HepG2 (cell line): ENCODE measurements around the gene DOK1. TPM values are rescaled to one million over a fixed set of nuclear protein-coding genes. Genes with fewer than 3 reads are reported as not detected.

ENCODE experiments used
- HDAC2 ChIP-seq: sonication (generic); formaldehyde crosslinking; IDR thresholded peaks from 2 replicates; pipeline ENCODE4 v1.4.0; 2020; ENCODE audit warnings: missing genetic modification reagents
- HMGA1 ChIP-seq: sonication (generic); formaldehyde crosslinking; conservative IDR thresholded peaks from 2 replicates; pipeline ENCODE4 v1.4.0; 2020; ENCODE audit warnings: missing genetic modification reagents
- KDM2A ChIP-seq: sonication (generic); formaldehyde crosslinking; IDR thresholded peaks from 2 replicates; pipeline ENCODE4 v1.4.0; 2020; ENCODE audit warnings: low read depth, missing genetic modification reagents, borderline replicate concordance
- MBD4 ChIP-seq: IDR thresholded peaks from 2 replicates; pipeline ENCODE4 v1.6.1; 2012; ENCODE audit warnings: low read length, inconsistent platforms, borderline replicate concordance
- NFATC3 ChIP-seq: sonication (generic); formaldehyde crosslinking; IDR thresholded peaks from 2 replicates; pipeline ENCODE4 v1.5.1; 2020; ENCODE audit warnings: mild to moderate bottlenecking, missing genetic modification reagents
- SIN3A ChIP-seq: IDR thresholded peaks from 2 replicates; pipeline ENCODE4 v1.6.1; 2011; ENCODE audit warnings: low read depth, mild to moderate bottlenecking, control low read depth, low read length, borderline replicate concordance
- SP140L ChIP-seq: sonication (generic); formaldehyde crosslinking; IDR thresholded peaks from 2 replicates; pipeline ENCODE4 v1.4.0; 2020; ENCODE audit warnings: missing genetic modification reagents, borderline replicate concordance
- SP2 ChIP-seq: sonication (generic); formaldehyde crosslinking; IDR thresholded peaks from 2 replicates; pipeline ENCODE4 v1.5.1; 2020; ENCODE audit warnings: mild to moderate bottlenecking, missing genetic modification reagents
- ZFP36L2 ChIP-seq: sonication (generic); formaldehyde crosslinking; IDR thresholded peaks from 2 replicates; pipeline ENCODE4 v1.4.0; 2020; ENCODE audit warnings: missing genetic modification reagents
- ZNF260 ChIP-seq: sonication (generic); formaldehyde crosslinking; IDR thresholded peaks from 2 replicates; pipeline ENCODE4 v1.4.0; 2020; ENCODE audit warnings: missing genetic modification reagents, low read depth, mild to moderate bottlenecking, borderline replicate concordance
- ZNF292 ChIP-seq: sonication (generic); formaldehyde crosslinking; IDR thresholded peaks from 2 replicates; pipeline ENCODE4 v1.8.1; 2022; ENCODE audit warnings: mild to moderate bottlenecking, low read depth, missing genetic modification reagents, borderline replicate concordance
- ZNF639 ChIP-seq: conservative IDR thresholded peaks from 2 replicates; pipeline ENCODE4 v1.6.1; 2018; ENCODE audit warnings: missing genetic modification reagents
- ZNF687 ChIP-seq: sonication (generic); formaldehyde crosslinking; IDR thresholded peaks from 2 replicates; pipeline ENCODE4 v1.5.1; 2020; ENCODE audit warnings: mild to moderate bottlenecking, missing genetic modification reagents, moderate library complexity
- polyA plus RNA-seq, 8 experiments: library from polyadenylated mRNA; depleted of rRNA in 3 of 8; stranded (reverse) in 7 of 8; unstranded in 1 of 8; fragments of >200 nt; fragmentation: Illumina TruSeq in 4 of 8; extraction: Trizol in 4 of 8; gene quantifications; 2 replicates each; pipeline versions ENCODE4 v1.2.1 to v1.2.3, GENCODE V29; 2011 to 2016; ENCODE audit warnings: low read depth in 4 of 8, missing spikeins in 1 of 8, mixed read lengths in 1 of 8; ENCODE audit not compliant: insufficient read depth in 1 of 8
- total RNA-seq, 5 experiments: library from RNA; depleted of rRNA; stranded (reverse); fragments of >200 nt; fragmentation: Illumina TruSeq; extraction: Trizol; gene quantifications; 2 replicates each; pipeline ENCODE4 v1.2.3, GENCODE V29; 2016; ENCODE audit warnings: low read depth in 1 of 5
- TF ChIP-seq, protein P1 (sequence below): sonication (generic); formaldehyde crosslinking; IDR thresholded peaks from 2 replicates; pipeline ENCODE4 v1.4.0; 2020; ENCODE audit warnings: missing genetic modification reagents; ENCODE audit errors: not compliant biosample characterization
- TF ChIP-seq, protein P2 (sequence below): sonication (generic); formaldehyde crosslinking; IDR thresholded peaks from 2 replicates; pipeline ENCODE4 v1.5.0; 2020; ENCODE audit warnings: missing genetic modification reagents

Gene DOK1
- total and polyA plus RNA-seq, 2 of the 13 experiments (the other 11 are each of a cell fraction or from before 2014, with no cell fraction given): 0.53 to 0.74 TPM

- TF ChIP-seq ZFP36L2 (CRISPR knock-in tag): no peak
- TF ChIP-seq KDM2A (CRISPR knock-in tag): peak; percentile 81
- TF ChIP-seq, protein P1, sequence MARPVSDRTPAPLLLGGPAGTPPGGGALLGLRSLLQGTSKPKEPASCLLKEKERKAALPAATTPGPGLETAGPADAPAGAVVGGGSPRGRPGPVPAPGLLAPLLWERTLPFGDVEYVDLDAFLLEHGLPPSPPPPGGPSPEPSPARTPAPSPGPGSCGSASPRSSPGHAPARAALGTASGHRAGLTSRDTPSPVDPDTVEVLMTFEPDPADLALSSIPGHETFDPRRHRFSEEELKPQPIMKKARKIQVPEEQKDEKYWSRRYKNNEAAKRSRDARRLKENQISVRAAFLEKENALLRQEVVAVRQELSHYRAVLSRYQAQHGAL (CRISPR knock-in tag): no peak
- no peak for TF ChIP-seq ZNF639 (CRISPR knock-in tag)
- TF ChIP-seq ZNF687 (CRISPR knock-in tag): peak; percentile 45
- TF ChIP-seq HMGA1 (CRISPR knock-in tag): no peak
- no peak for TF ChIP-seq SP140L
- no peak for TF ChIP-seq SP2 (CRISPR knock-in tag)
- TF ChIP-seq ZNF292 (CRISPR knock-in tag): no peak
- no peak for TF ChIP-seq ZNF260 (CRISPR knock-in tag)
- peak; percentile 76 for TF ChIP-seq HDAC2 (CRISPR knock-in tag)
- TF ChIP-seq NFATC3 (CRISPR knock-in tag): no peak
- TF ChIP-seq, protein P2, sequence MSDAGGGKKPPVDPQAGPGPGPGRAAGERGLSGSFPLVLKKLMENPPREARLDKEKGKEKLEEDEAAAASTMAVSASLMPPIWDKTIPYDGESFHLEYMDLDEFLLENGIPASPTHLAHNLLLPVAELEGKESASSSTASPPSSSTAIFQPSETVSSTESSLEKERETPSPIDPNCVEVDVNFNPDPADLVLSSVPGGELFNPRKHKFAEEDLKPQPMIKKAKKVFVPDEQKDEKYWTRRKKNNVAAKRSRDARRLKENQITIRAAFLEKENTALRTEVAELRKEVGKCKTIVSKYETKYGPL (CRISPR knock-in tag): peak; percentile 21; the same call in 1 of the 2 replicates
- TF ChIP-seq MBD4: no peak
- TF ChIP-seq SIN3A: peak; percentile 93
Observed at GRCh38 chr2:74525717-74526648, 28.5 kb upstream of the DOK1 start, which contains the start of gene DQX1 (continued).
